Measurements from ENCODE around the gene PDE4B.

- TF ChIP-seq CTCF (conservative IDR thresholded peaks at IDR 0.05; ENCODE audit: low read depth, low read length) (no peak), EZH2 (IDR thresholded peaks at IDR 0.05; ENCODE audit: low read length, unreplicated experiment) (no peak), EZH2phosphoT487 (IDR thresholded peaks at IDR 0.05; ENCODE audit: borderline replicate concordance, low read length) (no peak)
These were observed 540.9 kb downstream of the PDE4B start for GRCh38 chr1:66333466-66334199.

All from PC-3 (cell line).